ENCODE data around the gene ACSS3.
A peak's percentile ranks its signal among the peaks of the same experiment; 100 is the strongest.
"Not testable (repeated sequence)": the region's sequence is repeated elsewhere in the genome, so short reads cannot be mapped to it uniquely, and the experiment has no call there.

Gene ACSS3

GRCh38 chr12:81209772-81210225 is 131.9 kb downstream of the ACSS3 start:
- not testable (repeated sequence) for DNase-seq (ENCODE audit: low read depth, low spot score); H3K4me3 ChIP-seq (ENCODE audit: low read length)

- DNase-seq (ENCODE audit: low read depth, low spot score), result no peak
These were observed 133.4 kb downstream of the ACSS3 start for GRCh38 chr12:81211306-81211705.

GRCh38 chr12:81212996-81213696 is 135.3 kb downstream of the ACSS3 start:
- no peak for DNase-seq (ENCODE audit: low read depth, low spot score)
- no peak overlapping the region for H3K4me3 ChIP-seq (ENCODE audit: low read length)

More at GRCh38 chr12:81211306-81211705, 133.4 kb downstream of the ACSS3 start:
- no peak overlapping the region for H3K4me3 ChIP-seq (ENCODE audit: low read length)

GRCh38 chr12:81216739-81217138 is 138.9 kb downstream of the ACSS3 start:
- DNase-seq (ENCODE audit: low read depth, low spot score), result no peak
- H3K4me3 ChIP-seq (ENCODE audit: low read length), result no peak overlapping the region

GRCh38 chr12:81221681-81222080 is 143.8 kb downstream of the ACSS3 start:
- no peak for DNase-seq (ENCODE audit: low read depth, low spot score)
- no peak overlapping the region for H3K4me3 ChIP-seq (ENCODE audit: low read length)

- no peak overlapping the region for H3K4me3 ChIP-seq (ENCODE audit: low read length)
These were observed 145.1 kb downstream of the ACSS3 start for GRCh38 chr12:81222846-81223592.

GRCh38 chr12:81224626-81225025 is 146.7 kb downstream of the ACSS3 start:
- no peak for DNase-seq (ENCODE audit: low read depth, low spot score)
- no peak overlapping the region for H3K4me3 ChIP-seq (ENCODE audit: low read length)

More at GRCh38 chr12:81222846-81223592, 145.1 kb downstream of the ACSS3 start:
- no peak for DNase-seq (ENCODE audit: low read depth, low spot score)

GRCh38 chr12:81229759-81230158 is 151.9 kb downstream of the ACSS3 start:
- H3K4me3 ChIP-seq (ENCODE audit: low read length), result no peak overlapping the region
- no peak for DNase-seq (ENCODE audit: low read depth, low spot score)

- DNase-seq (ENCODE audit: low read depth, low spot score), result no peak
- no peak overlapping the region for H3K4me3 ChIP-seq (ENCODE audit: low read length)
These were observed 153.9 kb downstream of the ACSS3 start for GRCh38 chr12:81231574-81232368.

GRCh38 chr12:81245458-81245857 is 167.6 kb downstream of the ACSS3 start:
- DNase-seq (ENCODE audit: low read depth, low spot score), result no peak

GRCh38 chr12:81245907-81246570 is 168.2 kb downstream of the ACSS3 start:
- no peak overlapping the region for H3K4me3 ChIP-seq (ENCODE audit: low read length)
- DNase-seq (ENCODE audit: low read depth, low spot score), result no peak

More at GRCh38 chr12:81245458-81245857, 167.6 kb downstream of the ACSS3 start:
- no peak overlapping the region for H3K4me3 ChIP-seq (ENCODE audit: low read length)

- DNase-seq (ENCODE audit: low read depth, low spot score), result no peak
These were observed 172.1 kb downstream of the ACSS3 start for GRCh38 chr12:81249976-81250375.

GRCh38 chr12:81252228-81252627 is 174.3 kb downstream of the ACSS3 start:
- no peak overlapping the region for H3K4me3 ChIP-seq (ENCODE audit: low read length)
- DNase-seq (ENCODE audit: low read depth, low spot score), result no peak

More at GRCh38 chr12:81249976-81250375, 172.1 kb downstream of the ACSS3 start:
- no peak overlapping the region for H3K4me3 ChIP-seq (ENCODE audit: low read length)

- H3K4me3 ChIP-seq (ENCODE audit: low read length), result no peak overlapping the region
- no peak for DNase-seq (ENCODE audit: low read depth, low spot score)
These were observed 175.5 kb downstream of the ACSS3 start for GRCh38 chr12:81253360-81253759.

GRCh38 chr12:81255456-81255855 is 177.6 kb downstream of the ACSS3 start:
- DNase-seq (ENCODE audit: low read depth, low spot score), result no peak
- H3K4me3 ChIP-seq (ENCODE audit: low read length), result no peak overlapping the region

GRCh38 chr12:81255947-81256346 is 178.1 kb downstream of the ACSS3 start:
- no peak for DNase-seq (ENCODE audit: low read depth, low spot score)

GRCh38 chr12:81257947-81258551 is 180.2 kb downstream of the ACSS3 start:
- peak; percentile 11 for DNase-seq (ENCODE audit: low read depth, low spot score)

More at GRCh38 chr12:81255947-81256346, 178.1 kb downstream of the ACSS3 start:
- H3K4me3 ChIP-seq (ENCODE audit: low read length), result no peak overlapping the region

GRCh38 chr12:81259360-81259759 is 181.5 kb downstream of the ACSS3 start:
- H3K4me3 ChIP-seq (ENCODE audit: low read length), result no peak overlapping the region
- DNase-seq (ENCODE audit: low read depth, low spot score), result no peak

More at GRCh38 chr12:81257947-81258551, 180.2 kb downstream of the ACSS3 start:
- no peak overlapping the region for H3K4me3 ChIP-seq (ENCODE audit: low read length)
